Tibial nerve (tissue), 4 donors: ENCODE measurements around the gene CPNE9. TPM values are rescaled to one million over a fixed set of nuclear protein-coding genes. Genes with fewer than 3 reads are reported as not detected.

Experiments
- DNase-seq, 2 donors: peaks; one replicate each; pipeline ENCODE4 v3.0.0-alpha.2; 2019; ENCODE audit warnings: low spot score in 2 of 2
- H3K27ac ChIP-seq, 4 donors: fragments of 200-600 bp; sonication (generic) in 3 of 4; one replicate each; pipeline ENCODE4 v1.5.1; 2017 to 2019; ENCODE audit warnings: mild to moderate bottlenecking in 1 of 4
- H3K27me3 ChIP-seq, 2 donors: fragments of 200-600 bp; sonication (generic) in 1 of 2; one replicate each; pipeline versions ENCODE4 v1.5.1 to v1.6.0; 2017 to 2019
- H3K36me3 ChIP-seq, 3 donors: fragments of 200-600 bp; sonication (generic); one replicate each; pipeline ENCODE4 v1.5.1; 2018 to 2019
- H3K4me1 ChIP-seq, 4 donors: fragments of 200-600 bp; sonication (generic) in 3 of 4; one replicate each; pipeline ENCODE4 v1.5.1; 2017 to 2019
- H3K4me3 ChIP-seq, 4 donors: fragments of 200-600 bp; sonication (generic) in 3 of 4; one replicate each; pipeline ENCODE4 v1.5.1; 2017 to 2019; ENCODE audit warnings: mild to moderate bottlenecking in 1 of 4, moderate library complexity in 1 of 4
- H3K9me3 ChIP-seq, 4 donors: fragments of 200-600 bp; sonication (generic) in 3 of 4; one replicate each; pipeline ENCODE4 v1.5.1; 2017 to 2019
- EP300 ChIP-seq, 2 donors: sonication (generic); formaldehyde crosslinking; IDR thresholded peaks; one replicate each; pipeline ENCODE4 v1.6.1; 2017; ENCODE audit warnings: antibody characterized with exemption in 2 of 2, mild to moderate bottlenecking in 1 of 2
- POLR2A ChIP-seq, 2 donors: fragments of 450-650 bp; IDR thresholded peaks; one replicate each; pipeline ENCODE4 v1.6.1; 2017; ENCODE audit warnings: antibody characterized with exemption in 2 of 2, mild to moderate bottlenecking in 2 of 2, moderate library complexity in 2 of 2
- WGBS, 2 donors: methylation state at CpG; one replicate each; pipeline ENCODE4 v1.1.5; 2018; 5-methylcytosine and 5-hydroxymethylcytosine counted together
- total RNA-seq, 4 donors: library from RNA; depleted of rRNA; stranded (reverse); fragments of >200 nt; gene quantifications; one replicate each; pipeline ENCODE4 v1.1.0, GENCODE V29; 2016
- TF ChIP-seq, protein P1 (sequence below), 5 experiments: fragments of 200-600 bp in 3 of 5; fragments of 450-650 bp in 2 of 5; sonication (generic) in 3 of 5; IDR thresholded peaks; one replicate each; pipeline ENCODE4 v1.5.1; 2016 to 2019; ENCODE audit warnings: antibody characterized with exemption in 5 of 5, mild to moderate bottlenecking in 3 of 5, moderate library complexity in 2 of 5

CPNE9 gene, protein sequence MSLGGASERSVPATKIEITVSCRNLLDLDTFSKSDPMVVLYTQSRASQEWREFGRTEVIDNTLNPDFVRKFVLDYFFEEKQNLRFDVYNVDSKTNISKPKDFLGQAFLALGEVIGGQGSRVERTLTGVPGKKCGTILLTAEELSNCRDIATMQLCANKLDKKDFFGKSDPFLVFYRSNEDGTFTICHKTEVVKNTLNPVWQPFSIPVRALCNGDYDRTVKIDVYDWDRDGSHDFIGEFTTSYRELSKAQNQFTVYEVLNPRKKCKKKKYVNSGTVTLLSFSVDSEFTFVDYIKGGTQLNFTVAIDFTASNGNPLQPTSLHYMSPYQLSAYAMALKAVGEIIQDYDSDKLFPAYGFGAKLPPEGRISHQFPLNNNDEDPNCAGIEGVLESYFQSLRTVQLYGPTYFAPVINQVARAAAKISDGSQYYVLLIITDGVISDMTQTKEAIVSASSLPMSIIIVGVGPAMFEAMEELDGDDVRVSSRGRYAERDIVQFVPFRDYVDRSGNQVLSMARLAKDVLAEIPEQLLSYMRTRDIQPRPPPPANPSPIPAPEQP
- total RNA-seq = not detected

DNA sequence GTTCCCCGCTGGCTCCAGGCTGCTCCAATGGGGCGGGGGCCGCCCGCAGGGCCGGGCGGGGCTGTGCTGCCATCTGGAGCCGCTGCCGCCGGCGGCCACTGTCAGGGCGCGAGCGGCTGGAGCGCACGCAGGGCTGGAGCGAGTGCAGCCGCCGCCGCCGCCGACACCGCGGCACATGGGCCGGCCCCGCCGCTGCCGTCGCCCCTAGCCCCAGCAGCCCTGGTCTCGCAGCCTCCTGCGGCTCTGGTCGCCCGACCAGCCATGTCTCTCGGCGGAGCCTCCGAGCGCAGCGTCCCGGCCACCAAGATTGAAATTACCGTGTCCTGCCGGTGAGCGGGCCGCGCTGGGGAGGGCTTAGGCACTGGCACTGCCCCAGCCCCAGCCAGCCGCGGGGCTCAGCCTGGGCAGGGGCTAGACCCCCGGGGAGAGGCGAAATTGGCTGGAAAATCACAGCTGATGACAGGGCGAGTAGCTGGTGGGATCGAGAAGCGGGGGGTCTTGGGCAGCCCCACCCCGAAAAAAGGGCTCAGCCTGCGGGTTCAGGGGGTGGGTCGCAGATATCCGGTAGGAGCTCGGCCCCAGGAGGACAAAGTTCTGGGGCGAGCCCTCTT lies at the start of gene CPNE9:
TSS of gene CPNE9 (plus strand) at position 98 of the 611 bp plus-strand sequence. CDS start at position 262, 164 bp downstream.
- no peak for DNase-seq
- WGBS, 2 donors = 3% methylated on average over 21 to 47 of the region's 56 CpGs
- Histone ChIP-seq H3K9me3 (no peaks in the 10 kb centered on the region), H3K4me3 (peak within 1 kb of the TSS; percentile 7 to 41 (median 12)), H3K36me3 (peaks cover 0 to 45% (median 11%) of the 10 kb centered on the region in 3 donors), H3K4me1 (peaks cover 0 to 21% (median 11%) of the 10 kb centered on the region in 4 donors), H3K27me3 (peaks cover 0 to 12% of the 10 kb centered on the region in 2 donors), H3K27ac (no peak within 1 kb of the TSS)
- TF ChIP-seq EP300 (IDR thresholded peaks at IDR 0.05) = no peak
- TF ChIP-seq, protein P1, sequence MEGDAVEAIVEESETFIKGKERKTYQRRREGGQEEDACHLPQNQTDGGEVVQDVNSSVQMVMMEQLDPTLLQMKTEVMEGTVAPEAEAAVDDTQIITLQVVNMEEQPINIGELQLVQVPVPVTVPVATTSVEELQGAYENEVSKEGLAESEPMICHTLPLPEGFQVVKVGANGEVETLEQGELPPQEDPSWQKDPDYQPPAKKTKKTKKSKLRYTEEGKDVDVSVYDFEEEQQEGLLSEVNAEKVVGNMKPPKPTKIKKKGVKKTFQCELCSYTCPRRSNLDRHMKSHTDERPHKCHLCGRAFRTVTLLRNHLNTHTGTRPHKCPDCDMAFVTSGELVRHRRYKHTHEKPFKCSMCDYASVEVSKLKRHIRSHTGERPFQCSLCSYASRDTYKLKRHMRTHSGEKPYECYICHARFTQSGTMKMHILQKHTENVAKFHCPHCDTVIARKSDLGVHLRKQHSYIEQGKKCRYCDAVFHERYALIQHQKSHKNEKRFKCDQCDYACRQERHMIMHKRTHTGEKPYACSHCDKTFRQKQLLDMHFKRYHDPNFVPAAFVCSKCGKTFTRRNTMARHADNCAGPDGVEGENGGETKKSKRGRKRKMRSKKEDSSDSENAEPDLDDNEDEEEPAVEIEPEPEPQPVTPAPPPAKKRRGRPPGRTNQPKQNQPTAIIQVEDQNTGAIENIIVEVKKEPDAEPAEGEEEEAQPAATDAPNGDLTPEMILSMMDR (IDR thresholded peaks at IDR 0.05) = no peak
- no peak for TF ChIP-seq POLR2A (IDR thresholded peaks at IDR 0.05)

DNA sequence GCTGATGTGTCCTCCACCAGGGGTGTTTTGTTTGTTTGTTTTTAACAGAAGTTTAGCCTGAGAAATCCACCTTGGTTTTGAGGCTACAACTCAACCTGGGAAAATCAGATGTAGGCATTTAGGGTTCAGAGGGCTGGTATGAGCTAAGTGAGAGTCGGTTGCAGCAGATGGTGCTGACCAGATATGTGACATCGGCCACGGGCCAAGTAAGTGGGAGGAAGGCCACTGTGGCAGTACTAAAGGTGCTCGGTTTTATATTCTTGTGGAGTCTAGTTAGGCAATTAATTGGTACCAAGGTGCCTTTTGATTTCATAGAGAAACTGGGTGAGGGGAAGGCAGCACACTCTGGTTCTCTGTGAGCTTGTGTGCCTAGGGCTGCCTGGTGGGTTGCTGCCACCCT lies 43.8 kb upstream of the CPNE9 start:
- H3K36me3 ChIP-seq = peaks cover 0 to 100% (median 8%) of the 10 kb centered on the region in 3 donors
- H3K27ac ChIP-seq = no peak overlapping the region
- H3K4me1 ChIP-seq = peaks cover 0 to 1% (median 0%) of the 10 kb centered on the region in 4 donors
- DNase-seq = no peak
- no peak overlapping the region for H3K4me3 ChIP-seq
- TF ChIP-seq POLR2A (IDR thresholded peaks at IDR 0.05) (no peak), EP300 (IDR thresholded peaks at IDR 0.05) (no peak)
- TF ChIP-seq, protein P1 (IDR thresholded peaks at IDR 0.05) = no peak
- WGBS, 2 donors = 90 to 92% methylated on average over 4 of the region's 4 CpGs
- H3K27me3 ChIP-seq = no peaks in the 10 kb centered on the region
- H3K9me3 ChIP-seq = no peaks in the 10 kb centered on the region

DNA sequence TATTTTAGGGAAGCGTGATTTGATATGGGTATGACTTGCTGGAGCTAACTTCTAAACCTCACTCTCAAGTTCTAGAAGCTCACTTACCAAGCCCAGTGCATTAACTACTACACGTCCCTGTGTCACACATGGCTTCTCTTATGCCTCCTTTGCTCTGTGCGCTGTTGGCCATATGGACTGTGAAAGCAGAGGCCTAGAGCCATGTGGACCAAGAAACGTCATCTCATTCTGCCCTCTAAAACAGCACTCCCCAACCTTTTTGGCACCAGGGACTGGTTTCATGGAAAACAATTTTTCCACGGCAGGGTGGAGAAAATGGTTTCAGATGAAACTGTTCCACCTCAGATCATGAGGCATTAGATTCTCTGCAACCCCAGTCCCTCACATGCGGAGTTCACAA lies 42.7 kb upstream of the CPNE9 start:
- no peaks in the 10 kb centered on the region for H3K9me3 ChIP-seq
- H3K4me1 ChIP-seq = no peaks in the 10 kb centered on the region
- H3K27ac ChIP-seq = no peak overlapping the region
- WGBS, 2 donors = 82 to 84% methylated on average over 6 of the region's 6 CpGs
- no peak for TF ChIP-seq POLR2A (IDR thresholded peaks at IDR 0.05)
- TF ChIP-seq, protein P1 (IDR thresholded peaks at IDR 0.05) = no peak
- TF ChIP-seq EP300 (IDR thresholded peaks at IDR 0.05) = no peak
- H3K36me3 ChIP-seq = peaks cover 0 to 100% (median under 1%) of the 10 kb centered on the region in 3 donors
- H3K4me3 ChIP-seq = no peak overlapping the region
- no peaks in the 10 kb centered on the region for H3K27me3 ChIP-seq
- no peak for DNase-seq

DNA sequence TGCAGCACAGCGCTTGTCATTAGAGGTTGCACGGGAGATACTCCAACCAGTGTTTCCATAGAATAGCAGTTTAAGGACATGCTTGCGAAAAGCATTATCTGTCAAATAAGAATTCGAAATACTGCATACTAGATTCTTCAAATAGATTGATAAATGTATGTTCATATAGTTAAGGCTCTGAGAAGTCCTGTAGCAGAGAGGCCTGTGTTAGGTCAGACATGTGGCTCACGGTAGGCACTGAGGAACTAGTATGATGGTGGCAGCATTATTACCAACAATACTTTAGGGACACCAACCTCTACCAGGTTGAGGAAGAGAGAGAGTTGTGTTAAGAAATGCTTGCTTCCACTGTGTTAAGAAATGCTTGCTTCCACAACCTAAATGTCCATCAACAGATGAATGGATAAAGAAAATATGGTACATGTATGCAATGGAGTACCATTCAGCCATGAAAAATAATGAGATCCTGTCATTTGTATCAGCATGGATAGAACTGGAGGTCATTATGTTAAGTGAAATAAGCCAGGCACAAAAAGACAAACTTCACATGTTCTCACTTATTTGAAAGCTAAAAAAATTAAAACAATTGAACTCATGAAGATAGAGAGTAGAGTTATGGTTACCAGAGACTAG lies 39.4 kb upstream of the CPNE9 start:
- TF ChIP-seq, protein P1 (IDR thresholded peaks at IDR 0.05) = no peak
- TF ChIP-seq EP300 (IDR thresholded peaks at IDR 0.05) (no peak), POLR2A (IDR thresholded peaks at IDR 0.05) (no peak)
- H3K36me3 ChIP-seq = peaks cover 0 to 100% (median 0%) of the 10 kb centered on the region in 3 donors
- WGBS, 2 donors = 98 to 99% methylated on average over 5 of the region's 5 CpGs
- peaks cover 0 to 3% (median under 1%) of the 10 kb centered on the region in 4 donors for H3K4me1 ChIP-seq
- no peak overlapping the region for H3K4me3 ChIP-seq
- no peak overlapping the region for H3K27ac ChIP-seq
- no peaks in the 10 kb centered on the region for H3K27me3 ChIP-seq
- no peaks in the 10 kb centered on the region for H3K9me3 ChIP-seq
- DNase-seq = no peak
